UCSD-AML1 (cell line): ENCODE measurements around the gene NCF4.

Experiments used
- DNase-seq: peaks from one replicate; lab custom pipeline; 2025; ENCODE audit not compliant: unreplicated experiment; lab: John Stamatoyannopoulos, UW

Gene NCF4

GRCh38 chr22:36921309-36922104 lies 60.7 kb downstream of the NCF4 start:
- peak; percentile 58 for DNase-seq

GRCh38 chr22:36922105-36922608 lies 61.4 kb downstream of the NCF4 start:
- DNase-seq: no peak

- DNase-seq: no peak
These were observed 61.9 kb downstream of the NCF4 start for GRCh38 chr22:36922711-36923110.

- no peak for DNase-seq
These were observed 62.5 kb downstream of the NCF4 start for GRCh38 chr22:36923131-36923788.

GRCh38 chr22:36924151-36924698 lies 63.4 kb downstream of the NCF4 start:
- DNase-seq: no peak

GRCh38 chr22:36925388-36926290 lies 64.8 kb downstream of the NCF4 start:
- DNase-seq: no peak

- no peak for DNase-seq
These were observed 65.5 kb downstream of the NCF4 start for GRCh38 chr22:36926309-36926708.

- DNase-seq: no peak
These were observed 66.1 kb downstream of the NCF4 start for GRCh38 chr22:36926721-36927435.
